Adipocyte (in vitro differentiated cells): ENCODE data around the gene BCAS3.

ENCODE experiments used
- DNase-seq: peaks from one replicate; pipeline ENCODE4 v3.0.0-alpha.2; 2015; ENCODE audit warnings: low read depth
- H3K27me3 ChIP-seq: replicated peaks from 2 replicates; pipeline ENCODE4 v1.7.0; 2013; ENCODE audit warnings: mild to moderate bottlenecking, low read length, moderate library complexity; ENCODE audit not compliant: control insufficient read depth, insufficient read depth
- H3K36me3 ChIP-seq: 2 replicates; pipeline ENCODE4 v1.7.0; 2013; ENCODE audit warnings: low read length, mild to moderate bottlenecking, moderate library complexity; ENCODE audit not compliant: control insufficient read depth, insufficient read depth, severe bottlenecking
- H3K4me1 ChIP-seq: 2 replicates; pipeline ENCODE4 v1.7.0; 2013; ENCODE audit warnings: mild to moderate bottlenecking, low read length, moderate library complexity; ENCODE audit not compliant: control insufficient read depth, insufficient read depth
- H3K4me3 ChIP-seq: 2 replicates; pipeline ENCODE4 v1.7.0; 2013; ENCODE audit warnings: mild to moderate bottlenecking, low read length, moderate library complexity
- H3K9ac ChIP-seq: 2 replicates; pipeline ENCODE4 v1.7.0; 2013; ENCODE audit warnings: mild to moderate bottlenecking, low read length, moderate library complexity
- H3K9me3 ChIP-seq: 2 replicates; pipeline ENCODE4 v1.7.0; 2013; ENCODE audit warnings: mild to moderate bottlenecking, low read length, moderate library complexity; ENCODE audit not compliant: control insufficient read depth

Gene BCAS3

GRCh38 chr17:61261001-61261637, 583.5 kb downstream of the BCAS3 start:
- H3K4me3 ChIP-seq: peak overlapping the region; percentile 60

GRCh38 chr17:61265397-61265796, 587.7 kb downstream of the BCAS3 start:
- Histone ChIP-seq H3K27me3 (no peaks in the 10 kb centered on the region), H3K4me1 (peaks cover 11% of the 10 kb centered on the region), H3K9ac (no peak overlapping the region), H3K36me3 (no peaks in the 10 kb centered on the region), H3K9me3 (no peaks in the 10 kb centered on the region), H3K4me3 (no peak overlapping the region)
- DNase-seq: no peak

More at GRCh38 chr17:61261001-61261637, 583.5 kb downstream of the BCAS3 start:
- Histone ChIP-seq H3K9ac (peak overlapping the region; percentile 48), H3K36me3 (no peaks in the 10 kb centered on the region), H3K9me3 (no peaks in the 10 kb centered on the region), H3K27me3 (no peaks in the 10 kb centered on the region), H3K4me1 (peaks cover 25% of the 10 kb centered on the region)
- DNase-seq: no peak

GRCh38 chr17:61267847-61268246, 590.2 kb downstream of the BCAS3 start:
- Histone ChIP-seq H3K4me3 (no peak overlapping the region), H3K4me1 (no peaks in the 10 kb centered on the region), H3K9me3 (no peaks in the 10 kb centered on the region), H3K27me3 (no peaks in the 10 kb centered on the region), H3K36me3 (no peaks in the 10 kb centered on the region), H3K9ac (no peak overlapping the region)
- DNase-seq: no peak

- Histone ChIP-seq H3K4me3 (no peak overlapping the region), H3K4me1 (peaks cover 15% of the 10 kb centered on the region), H3K9ac (no peak overlapping the region), H3K36me3 (no peaks in the 10 kb centered on the region), H3K9me3 (no peaks in the 10 kb centered on the region), H3K27me3 (no peaks in the 10 kb centered on the region)
- DNase-seq: no peak
Measured at GRCh38 chr17:61275395-61275794, 597.7 kb downstream of the BCAS3 start.

- no peaks in the 10 kb centered on the region for H3K9me3 ChIP-seq
- H3K27me3 ChIP-seq: no peaks in the 10 kb centered on the region
- peaks cover 15% of the 10 kb centered on the region for H3K4me1 ChIP-seq
- no peak for DNase-seq
- no peaks in the 10 kb centered on the region for H3K36me3 ChIP-seq
- H3K9ac ChIP-seq: no peak overlapping the region
- H3K4me3 ChIP-seq: no peak overlapping the region
Measured at GRCh38 chr17:61276806-61277205, 599.2 kb downstream of the BCAS3 start.

- Histone ChIP-seq H3K36me3 (no peaks in the 10 kb centered on the region), H3K4me3 (no peak overlapping the region), H3K4me1 (peaks cover 19% of the 10 kb centered on the region), H3K27me3 (no peaks in the 10 kb centered on the region), H3K9ac (no peak overlapping the region), H3K9me3 (no peaks in the 10 kb centered on the region)
- peak; percentile 19 for DNase-seq
Measured at GRCh38 chr17:61279476-61280145, 602.0 kb downstream of the BCAS3 start.

GRCh38 chr17:61280338-61280737, 602.7 kb downstream of the BCAS3 start:
- Histone ChIP-seq H3K9ac (no peak overlapping the region), H3K4me1 (peaks cover 20% of the 10 kb centered on the region), H3K9me3 (no peaks in the 10 kb centered on the region), H3K4me3 (no peak overlapping the region), H3K36me3 (no peaks in the 10 kb centered on the region), H3K27me3 (no peaks in the 10 kb centered on the region)
- DNase-seq: no peak

GRCh38 chr17:61280851-61281250, 603.2 kb downstream of the BCAS3 start:
- Histone ChIP-seq H3K36me3 (no peaks in the 10 kb centered on the region), H3K4me3 (no peak overlapping the region), H3K9me3 (no peaks in the 10 kb centered on the region), H3K27me3 (no peaks in the 10 kb centered on the region), H3K4me1 (peaks cover 25% of the 10 kb centered on the region), H3K9ac (no peak overlapping the region)
- no peak for DNase-seq

GRCh38 chr17:61282377-61282776, 604.7 kb downstream of the BCAS3 start:
- DNase-seq: no peak
- no peaks in the 10 kb centered on the region for H3K27me3 ChIP-seq
- H3K36me3 ChIP-seq: no peaks in the 10 kb centered on the region
- H3K4me3 ChIP-seq: no peak overlapping the region
- H3K9me3 ChIP-seq: no peaks in the 10 kb centered on the region
- no peak overlapping the region for H3K9ac ChIP-seq
- H3K4me1 ChIP-seq: peaks cover 33% of the 10 kb centered on the region

GRCh38 chr17:61283043-61283442, 605.4 kb downstream of the BCAS3 start:
- H3K27me3 ChIP-seq: no peaks in the 10 kb centered on the region
- DNase-seq: no peak

GRCh38 chr17:61284174-61284573, 606.5 kb downstream of the BCAS3 start:
- H3K9me3 ChIP-seq: no peaks in the 10 kb centered on the region
- no peaks in the 10 kb centered on the region for H3K27me3 ChIP-seq
- H3K36me3 ChIP-seq: no peaks in the 10 kb centered on the region
- peaks cover 31% of the 10 kb centered on the region for H3K4me1 ChIP-seq
- H3K4me3 ChIP-seq: no peak overlapping the region
- peak; percentile 40 for DNase-seq
- H3K9ac ChIP-seq: no peak overlapping the region

More at GRCh38 chr17:61283043-61283442, 605.4 kb downstream of the BCAS3 start:
- no peaks in the 10 kb centered on the region for H3K36me3 ChIP-seq
- no peaks in the 10 kb centered on the region for H3K9me3 ChIP-seq
- H3K4me1 ChIP-seq: peaks cover 33% of the 10 kb centered on the region
- H3K4me3 ChIP-seq: no peak overlapping the region
- no peak overlapping the region for H3K9ac ChIP-seq
